GM18519 (cell line): ENCODE data around the gene PKD1.
"Not testable (repeated sequence)": the region's sequence is repeated elsewhere in the genome, so short reads cannot be mapped to it uniquely, and the experiment has no call there.

Experiments
- ATAC-seq: cut with Tn5 transposase; IDR thresholded peaks from one replicate; pipeline ENCODE4 v1.9.1; 2021; ENCODE audit warnings: mild to moderate bottlenecking, moderate library complexity; ENCODE audit not compliant: unreplicated experiment, low FRiP score

The PKD1 gene

DNA sequence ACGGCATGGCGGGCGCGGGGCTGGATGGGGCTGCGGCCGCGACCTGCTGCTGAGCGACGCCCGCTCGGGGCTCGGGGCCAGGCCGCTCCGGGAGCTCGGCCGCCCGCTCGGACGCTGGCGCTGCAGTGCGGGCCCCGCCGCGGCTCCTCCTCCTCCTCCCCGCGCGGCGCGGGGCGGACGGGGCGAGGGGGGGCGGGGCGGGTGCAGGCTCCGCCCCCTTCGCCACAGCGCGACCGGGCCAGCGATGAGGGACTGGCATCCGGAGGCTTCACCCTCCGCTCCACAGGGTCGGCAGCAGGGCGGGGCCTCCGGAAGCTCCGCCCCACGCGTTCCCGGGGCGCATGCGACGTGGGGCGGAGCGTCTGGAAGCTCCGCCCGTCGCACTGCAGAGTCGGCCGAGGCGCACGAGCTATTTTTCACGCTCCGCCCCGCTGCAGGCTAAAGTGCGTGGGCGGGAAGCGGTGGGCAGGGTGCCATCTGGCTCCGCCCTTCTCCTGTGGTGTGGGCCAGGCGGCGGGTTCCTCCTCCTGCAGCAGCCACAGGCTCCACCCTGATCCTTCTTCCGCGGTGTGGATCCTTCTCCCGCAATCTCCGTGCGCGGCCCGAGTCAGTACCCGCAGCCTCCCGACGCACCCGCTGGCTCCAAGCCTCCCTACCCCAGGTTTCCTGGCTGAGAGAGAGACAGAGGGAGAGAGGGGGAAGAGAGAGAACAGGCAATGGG is at the start of gene PKD1:
TSS of gene PKD1 (minus strand) at position 129 of the 721 bp plus-strand sequence. CDS start 209 bp downstream, outside the sequence.
- ATAC-seq = not testable (repeated sequence)

DNA sequence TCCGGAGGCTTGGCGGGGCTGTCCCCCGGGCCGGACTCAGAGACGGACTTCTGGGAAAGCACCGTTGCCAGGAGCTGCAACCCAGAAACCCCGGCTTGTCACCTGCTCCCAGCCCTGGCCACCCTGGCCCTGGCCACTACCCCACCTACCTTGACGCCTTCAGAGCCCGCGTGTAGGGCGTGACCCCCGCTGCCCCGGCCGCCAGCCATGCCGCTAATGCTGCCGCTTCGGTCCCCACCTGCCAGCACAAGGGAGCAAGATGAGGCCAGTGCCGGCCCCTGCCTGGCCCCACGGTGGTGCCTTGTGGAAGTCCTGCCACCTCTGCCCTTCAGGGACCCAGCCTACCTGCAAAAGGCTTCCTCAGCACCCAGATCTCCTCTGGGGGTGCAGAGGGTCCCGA is 49.3 kb upstream of the PKD1 start:
- no peak for ATAC-seq

DNA sequence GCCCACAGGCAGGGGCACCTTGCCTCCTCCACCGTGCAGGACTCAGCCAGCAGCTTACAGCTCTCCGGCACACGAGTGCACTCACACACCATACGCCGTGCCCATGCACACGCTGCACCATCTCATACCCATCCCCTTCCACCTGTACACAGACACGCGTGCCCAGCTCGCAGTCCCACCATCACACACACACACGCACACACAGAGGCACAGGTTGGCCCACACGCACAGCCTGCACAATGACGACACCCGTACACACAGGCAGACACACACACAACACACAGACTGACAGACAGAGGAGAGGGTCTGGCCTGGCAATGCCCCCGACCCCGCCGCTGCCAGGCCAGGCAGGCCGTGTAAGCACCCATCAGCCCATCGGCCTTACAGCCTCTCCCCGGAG is 48.6 kb upstream of the PKD1 start:
- no peak for ATAC-seq

DNA sequence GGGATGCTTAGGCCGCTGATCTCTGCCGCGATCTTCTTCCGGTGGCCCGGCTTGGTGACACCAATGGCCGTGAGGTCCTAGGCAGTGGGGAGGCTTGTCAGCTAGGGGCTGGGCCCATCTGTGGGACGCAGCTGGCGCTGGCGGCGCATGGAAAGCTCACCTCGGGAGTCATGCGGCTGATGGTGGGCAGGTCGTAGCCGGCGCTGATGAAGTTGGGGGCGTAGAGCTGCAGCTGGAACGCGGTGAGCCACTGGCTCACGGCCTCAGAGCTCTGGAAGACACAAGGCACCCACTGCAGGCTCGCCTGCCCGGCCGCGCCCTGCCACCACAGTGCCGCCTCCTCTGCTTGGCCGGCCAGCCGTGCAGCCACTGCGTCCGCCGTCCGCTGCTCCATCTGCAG is 48.0 kb upstream of the PKD1 start:
- no peak for ATAC-seq

DNA sequence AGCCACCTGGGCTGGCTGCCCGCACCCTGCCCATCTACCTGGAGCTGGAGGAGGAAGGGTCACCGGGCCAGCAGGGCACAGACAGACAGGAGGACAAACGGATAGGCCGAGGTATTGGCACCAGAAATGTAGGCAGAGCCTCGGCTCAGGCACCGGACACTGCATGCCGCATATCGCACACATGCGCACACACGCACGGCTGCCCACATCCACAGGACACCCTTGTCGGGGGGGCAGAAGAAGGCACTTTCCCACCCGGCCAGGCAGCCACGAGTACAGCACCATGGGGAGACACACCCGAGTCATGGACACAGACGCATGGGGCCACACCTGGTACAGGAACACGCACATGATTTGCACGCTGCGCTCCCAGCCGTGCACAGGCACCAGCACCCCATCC is 46.3 kb upstream of the PKD1 start:
- no peak for ATAC-seq

DNA sequence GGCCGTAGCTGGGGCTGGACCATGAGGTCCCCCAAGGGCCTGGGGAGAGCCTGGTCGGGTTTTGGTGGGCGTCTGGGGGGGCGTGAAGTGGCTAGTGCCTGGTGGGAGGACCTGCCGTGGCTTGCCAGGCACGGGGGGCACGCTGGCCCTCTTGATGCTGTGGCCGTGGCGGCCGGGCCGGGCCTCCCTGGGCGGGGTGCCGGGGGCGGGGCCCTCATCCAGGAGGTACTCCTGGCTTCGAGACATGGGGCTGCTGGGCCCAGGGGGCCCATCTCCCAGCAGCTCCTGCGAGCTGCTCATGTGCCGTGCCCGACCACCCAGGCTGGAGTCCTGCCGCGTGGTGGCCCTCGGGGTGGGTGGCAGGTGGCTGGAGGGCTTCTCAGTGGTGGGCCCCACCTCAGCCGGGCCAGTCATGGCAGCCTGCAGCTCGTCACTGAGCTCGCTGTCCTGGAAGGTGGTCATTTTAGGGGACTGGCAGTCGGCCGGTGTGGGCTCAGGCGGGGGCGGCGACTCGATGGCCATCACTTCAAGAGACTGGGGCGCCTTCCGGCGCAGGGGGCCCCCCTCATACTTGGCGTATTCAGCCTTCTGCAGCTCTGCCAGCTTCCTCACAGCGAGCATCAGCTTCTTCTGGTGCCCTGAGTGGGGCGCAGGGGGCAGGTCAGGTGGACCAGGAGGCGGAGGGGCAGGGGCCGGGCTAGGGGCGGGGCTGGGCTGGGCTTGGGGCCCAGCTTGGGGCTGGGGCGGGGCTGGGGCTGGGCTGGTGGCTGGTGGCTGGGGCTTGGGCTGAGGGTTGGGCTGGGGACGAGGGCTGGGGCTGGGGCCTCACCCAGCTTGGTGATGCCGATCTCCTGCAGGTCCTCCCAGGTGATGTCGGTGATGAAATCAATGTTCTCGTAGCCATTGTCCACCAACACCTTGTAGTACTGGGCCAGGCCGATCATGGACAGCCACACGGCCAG is 45.5 kb upstream of the PKD1 start:
- no peak for ATAC-seq

DNA sequence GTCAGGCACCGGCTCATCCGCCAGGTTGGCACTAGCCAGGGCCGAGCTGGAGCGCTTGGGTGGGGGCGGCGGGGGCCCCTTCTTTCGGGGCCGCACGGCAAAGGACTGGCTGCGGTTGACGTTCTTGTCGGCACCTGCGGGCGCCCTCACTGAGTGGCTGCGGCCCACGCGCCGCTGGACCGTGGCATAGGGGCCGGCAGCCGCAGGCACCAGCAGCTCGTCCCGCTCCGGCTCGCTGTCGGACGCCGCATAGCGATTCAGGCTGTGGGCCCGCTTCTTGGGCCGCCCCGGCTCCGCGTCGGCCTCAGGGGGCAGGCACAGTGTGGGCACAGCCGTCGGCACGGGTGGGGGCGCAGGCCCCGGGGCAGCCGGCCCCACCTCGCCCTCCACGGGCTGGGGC is 44.8 kb upstream of the PKD1 start:
- no peak for ATAC-seq

DNA sequence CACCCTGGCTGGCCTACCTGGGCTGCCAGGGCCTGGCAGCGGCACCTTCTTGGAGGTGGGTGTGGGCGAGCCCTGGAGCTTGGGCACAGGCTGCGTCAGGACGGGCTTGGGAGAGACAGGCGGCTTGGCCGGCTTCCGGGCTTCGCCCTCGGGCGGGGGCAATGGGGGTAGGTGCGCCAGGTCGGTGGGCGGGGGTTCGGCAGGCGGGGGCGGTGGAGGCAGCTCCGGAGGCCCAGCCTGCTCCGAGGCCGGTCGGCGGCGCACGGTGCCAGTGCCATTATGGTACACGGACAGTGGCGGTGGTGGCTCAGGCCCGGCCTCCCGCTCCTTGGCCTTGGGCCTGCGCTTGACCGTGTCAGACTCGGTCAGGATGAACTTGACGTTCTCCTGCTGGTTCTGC is 43.9 kb upstream of the PKD1 start:
- ATAC-seq = no peak

DNA sequence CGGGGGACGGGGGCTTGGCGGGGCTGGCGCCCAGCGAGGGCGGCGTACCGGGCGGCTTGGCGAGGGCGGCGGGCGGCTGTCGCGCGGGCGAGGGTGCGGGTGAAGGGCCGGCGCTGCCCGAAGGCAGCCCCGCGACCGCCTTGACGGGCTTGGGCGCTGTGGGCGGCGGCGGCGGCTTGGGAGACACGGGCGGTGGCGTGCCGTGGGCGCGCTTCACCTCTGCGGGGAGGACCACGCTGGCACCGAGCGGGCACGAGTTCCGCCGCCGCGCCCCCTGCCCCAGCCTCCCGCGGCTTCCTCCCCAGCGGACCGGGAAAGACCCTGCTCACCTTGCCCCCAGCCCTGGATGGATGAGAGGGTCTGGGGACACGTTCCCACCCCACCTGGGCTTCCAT is 43.4 kb upstream of the PKD1 start:
- ATAC-seq = no peak

DNA sequence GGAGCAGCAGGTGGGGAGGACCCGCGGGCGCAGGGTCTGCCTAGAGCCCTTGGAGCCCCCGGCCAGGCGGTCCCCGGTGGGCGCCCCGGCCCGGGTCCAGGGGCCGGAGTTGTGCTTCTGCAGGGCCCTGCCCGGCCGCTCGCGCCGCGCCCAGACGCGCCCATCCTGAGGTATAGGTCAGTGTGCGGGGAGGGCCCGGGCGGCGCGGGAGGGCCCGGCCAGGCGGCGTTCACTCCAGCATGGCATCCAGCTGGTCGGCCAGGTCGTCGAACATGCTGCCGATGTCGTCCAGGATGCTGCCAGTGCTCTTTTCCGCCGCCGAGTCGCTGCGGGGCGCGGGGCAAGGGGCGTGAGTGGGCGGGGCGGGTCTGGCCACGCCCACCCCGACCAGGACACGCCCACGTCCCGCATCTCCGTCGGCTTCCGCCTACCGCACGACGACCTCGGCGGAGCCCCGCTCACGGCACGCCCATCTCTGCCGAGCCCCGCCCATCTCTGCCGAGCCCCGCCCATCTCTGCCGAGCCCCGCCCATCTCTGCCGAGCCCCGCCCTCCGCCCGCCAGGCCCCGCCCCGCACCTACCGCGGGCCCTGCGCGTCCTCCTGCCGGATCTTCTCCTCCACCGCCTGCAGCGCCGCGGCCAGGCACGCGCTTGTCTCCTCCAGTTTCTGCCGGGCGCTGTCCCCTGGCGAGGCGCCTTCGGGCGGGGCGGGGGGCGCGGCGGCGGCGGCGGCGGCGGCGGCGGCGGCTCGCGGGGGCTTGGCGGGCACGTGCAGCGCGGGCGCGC is 42.8 kb upstream of the PKD1 start:
- no peak for ATAC-seq

DNA sequence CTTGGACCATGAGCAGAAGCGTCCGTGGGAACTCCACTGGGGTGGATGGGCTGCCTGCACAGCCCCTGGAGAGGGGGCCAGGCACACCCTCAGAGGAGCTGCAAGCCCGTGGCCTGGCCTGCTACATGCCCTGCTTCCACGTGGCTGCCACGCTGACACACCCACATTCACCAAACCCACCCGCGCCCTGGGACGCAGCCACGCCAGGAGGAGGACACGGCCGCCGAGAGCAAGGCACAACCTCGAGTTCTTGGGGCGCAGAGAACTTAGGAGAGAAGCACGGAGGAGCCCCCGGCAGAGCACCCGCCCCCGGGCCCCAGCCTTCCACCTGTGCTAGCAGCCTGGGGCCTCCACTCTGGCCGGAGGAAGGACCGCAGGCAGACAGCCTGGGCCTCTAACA is 41.9 kb upstream of the PKD1 start:
- no peak for ATAC-seq

DNA sequence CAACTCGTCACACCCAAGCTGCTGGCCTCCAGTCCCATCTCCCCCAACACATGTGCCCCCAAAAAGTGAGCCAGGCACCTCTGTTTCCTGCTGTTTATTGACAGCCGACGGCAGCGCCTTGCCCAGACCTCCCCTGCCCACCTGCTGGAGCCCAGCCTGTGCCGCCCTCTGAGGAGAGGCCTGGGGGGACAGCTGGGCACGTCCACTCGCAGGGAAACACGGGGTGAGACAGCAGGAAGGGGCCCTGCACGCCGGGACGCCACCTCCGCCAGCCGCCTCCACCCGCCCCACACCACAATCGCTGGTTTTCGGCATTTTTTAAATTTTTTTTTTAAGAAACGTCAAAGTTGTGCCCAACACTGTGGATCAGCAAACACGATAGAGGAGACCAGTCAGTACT is 41.4 kb upstream of the PKD1 start:
- no peak for ATAC-seq

DNA sequence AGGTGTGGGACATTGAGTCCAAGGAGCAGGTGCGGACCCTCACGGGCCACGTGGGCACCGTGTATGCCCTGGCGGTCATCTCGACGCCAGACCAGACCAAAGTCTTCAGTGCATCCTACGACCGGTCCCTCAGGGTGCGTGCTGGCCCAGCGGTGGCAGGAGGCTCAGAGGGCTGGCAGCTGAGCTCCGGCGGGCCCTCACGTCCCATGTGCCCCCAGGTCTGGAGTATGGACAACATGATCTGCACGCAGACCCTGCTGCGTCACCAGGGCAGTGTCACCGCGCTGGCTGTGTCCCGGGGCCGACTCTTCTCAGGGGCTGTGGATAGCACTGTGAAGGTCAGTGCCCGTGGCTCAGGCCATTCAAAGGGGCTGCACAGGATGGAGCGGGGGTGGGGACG is 40.3 kb upstream of the PKD1 start:
- no peak for ATAC-seq

DNA sequence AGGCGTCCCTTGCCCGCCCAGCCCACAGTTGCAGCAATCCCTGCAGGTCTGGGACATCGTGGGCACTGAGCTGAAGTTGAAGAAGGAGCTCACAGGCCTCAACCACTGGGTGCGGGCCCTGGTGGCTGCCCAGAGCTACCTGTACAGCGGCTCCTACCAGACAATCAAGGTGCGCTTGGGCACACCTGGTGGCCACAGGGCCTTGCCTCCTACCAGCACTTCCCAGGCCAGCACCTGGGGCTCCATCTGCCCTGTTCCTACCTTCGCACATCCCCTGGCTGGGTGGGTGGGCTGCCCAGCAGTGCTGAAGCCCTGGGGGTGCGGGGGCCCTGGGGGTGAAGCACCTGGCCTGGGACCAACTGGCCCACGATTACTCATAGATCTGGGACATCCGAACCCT is 39.8 kb upstream of the PKD1 start:
- no peak for ATAC-seq

DNA sequence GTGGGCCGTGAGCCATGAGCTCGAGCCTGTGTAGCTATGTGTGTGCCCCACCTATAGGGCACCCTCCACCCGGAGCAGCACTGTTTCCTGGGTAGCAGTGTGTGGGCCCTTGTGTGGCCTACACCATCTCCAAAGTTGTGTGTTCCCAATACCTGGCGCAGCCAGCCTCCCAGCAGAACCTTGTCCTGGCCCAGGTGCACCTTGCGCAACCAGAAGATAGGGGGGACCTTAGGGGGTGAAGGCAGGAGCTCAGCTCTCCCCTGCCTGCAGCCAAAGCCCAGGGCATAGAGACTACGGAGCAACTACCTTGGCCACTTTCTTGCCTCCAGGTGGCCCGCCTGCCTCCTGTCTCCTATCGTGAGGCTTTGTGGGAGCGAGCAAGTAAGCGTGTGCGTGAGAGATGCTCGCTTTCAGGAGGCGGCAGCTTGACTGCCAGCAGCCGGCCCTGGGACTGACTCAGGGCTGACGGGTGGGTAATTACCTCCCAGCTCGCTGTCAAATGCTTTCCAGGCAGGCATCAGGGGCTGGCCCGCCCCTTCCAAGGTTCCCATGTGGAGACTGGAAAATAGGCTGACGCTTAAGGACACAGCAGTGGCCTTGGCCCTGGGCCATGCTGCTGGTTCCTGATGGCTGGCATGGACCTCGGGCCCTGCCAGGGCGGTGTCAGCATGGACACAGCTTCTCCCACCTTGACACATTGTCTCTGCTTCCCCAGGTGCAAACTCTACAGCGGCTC is 38.9 kb upstream of the PKD1 start:
- no peak for ATAC-seq

DNA sequence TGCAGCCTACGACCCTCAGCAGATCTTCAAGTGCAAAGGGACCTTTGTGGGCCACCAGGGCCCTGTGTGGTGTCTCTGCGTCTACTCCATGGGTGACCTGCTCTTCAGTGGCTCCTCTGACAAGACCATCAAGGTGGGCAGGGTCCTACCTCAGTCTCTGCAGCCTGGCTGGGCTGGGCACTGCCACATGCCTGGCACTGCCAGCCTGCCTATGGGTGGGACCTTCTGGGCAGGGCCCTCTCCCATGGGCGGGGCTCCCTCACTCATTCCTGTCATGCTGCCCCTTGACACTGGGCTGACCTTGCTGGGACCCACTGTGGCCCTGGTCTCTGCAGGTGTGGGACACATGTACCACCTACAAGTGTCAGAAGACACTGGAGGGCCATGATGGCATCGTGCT is 38.2 kb upstream of the PKD1 start:
- ATAC-seq = no peak

DNA sequence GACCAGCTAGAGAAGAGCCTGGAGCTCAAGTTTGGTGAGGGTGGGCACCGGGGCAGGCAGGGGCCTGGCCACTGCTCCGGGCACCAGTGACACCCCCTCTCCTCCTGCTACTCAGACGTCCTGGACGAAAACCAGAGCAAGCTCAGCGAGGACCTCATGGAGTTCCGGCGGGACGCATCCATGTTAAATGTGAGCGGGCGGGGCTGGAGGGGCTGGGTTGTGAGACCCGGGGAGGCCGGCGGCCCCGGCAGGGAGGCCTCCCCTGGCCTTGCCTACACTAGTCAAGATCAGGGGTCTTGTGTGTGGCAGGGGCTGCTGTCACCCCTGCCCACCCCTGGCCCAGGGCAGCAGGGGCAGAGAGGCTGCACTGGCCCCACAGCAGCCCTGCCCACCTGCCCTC is 37.7 kb upstream of the PKD1 start:
- no peak for ATAC-seq

DNA sequence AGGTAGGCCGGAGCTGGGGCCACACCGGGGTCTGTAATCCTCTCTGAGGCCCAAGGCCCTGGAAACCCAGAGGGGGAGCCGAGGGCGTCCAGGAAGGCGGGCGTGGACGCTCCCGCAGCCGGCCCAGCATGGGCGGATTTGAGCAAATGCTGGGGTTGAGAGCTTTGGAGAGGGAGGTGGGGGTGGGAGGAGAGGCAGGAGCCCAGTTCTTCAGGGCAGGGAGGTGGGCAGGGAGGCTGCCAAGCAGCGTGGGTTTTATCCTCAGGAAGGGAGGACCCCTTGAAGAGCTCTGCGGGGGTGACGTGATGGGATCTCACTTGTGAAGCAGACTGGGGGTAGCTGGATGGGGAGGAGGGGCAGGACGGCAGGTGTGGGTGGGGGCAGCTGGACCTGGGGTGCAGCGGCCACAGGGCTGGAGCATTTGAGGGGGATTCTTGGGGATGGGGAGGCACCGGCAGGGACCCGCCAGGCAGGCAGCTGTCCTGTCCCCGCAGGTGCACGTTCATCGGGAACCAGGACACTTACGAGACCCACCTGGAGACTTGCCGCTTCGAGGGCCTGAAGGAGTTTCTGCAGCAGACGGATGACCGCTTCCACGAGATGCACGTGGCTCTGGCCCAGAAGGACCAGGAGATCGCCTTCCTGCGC is 37.1 kb upstream of the PKD1 start:
- ATAC-seq = no peak

DNA sequence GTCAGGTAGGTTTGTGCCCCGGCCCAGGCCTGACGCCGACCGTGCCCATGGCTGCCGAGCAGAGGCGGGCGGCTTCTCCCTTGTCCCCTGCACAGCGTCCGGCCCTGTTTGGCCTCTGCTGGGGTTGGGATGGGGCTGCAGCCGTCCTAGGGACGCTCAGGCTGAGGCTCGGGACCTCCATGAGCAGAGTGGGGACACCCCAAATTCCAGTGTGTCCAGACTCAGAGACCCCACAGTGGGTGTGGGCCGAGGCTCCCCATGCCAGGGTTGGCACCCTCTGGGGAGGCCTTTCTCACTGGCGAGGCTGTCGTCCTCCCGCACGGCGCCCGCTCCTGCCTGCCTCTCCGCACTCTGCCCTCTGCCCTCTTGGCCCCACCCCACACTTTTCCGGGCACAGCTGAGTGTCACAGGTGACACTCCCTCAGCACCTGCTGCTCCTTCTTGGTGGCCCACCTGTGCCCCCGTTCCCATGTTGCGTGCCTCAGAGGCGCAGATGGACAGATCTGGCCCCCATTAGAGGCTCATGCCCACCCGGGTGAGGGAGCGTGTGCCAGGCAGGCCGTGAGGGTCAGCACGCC is 36.0 kb upstream of the PKD1 start:
- no peak for ATAC-seq
